Astrocyte of the cerebellum (primary cell): ENCODE results near the gene TMED8.
A peak's percentile ranks its signal among the peaks of the same experiment; 100 is the strongest.

Experiments
- DNase-seq: peaks from one replicate; pipeline ENCODE4 v3.0.0-alpha.2; 2011; ENCODE audit warnings: low read depth
- H3K4me3 ChIP-seq: 2 replicates; pipeline ENCODE4 v1.5.1; 2011; ENCODE audit warnings: mild to moderate bottlenecking, low read depth, low read length, moderate library complexity
- in situ Hi-C: cut with HindIII; loops from 2 replicates; pipeline ENCODE4 v1.10.0; 2017; ENCODE audit warnings: low sequenced_read_pairs
- TF ChIP-seq, protein P1 (sequence below): IDR thresholded peaks from 2 replicates; pipeline ENCODE4 v1.5.1; 2012; ENCODE audit warnings: low read length, low read depth, moderate library complexity, mild to moderate bottlenecking; ENCODE audit errors: missing control alignments

The TMED8 gene

DNA sequence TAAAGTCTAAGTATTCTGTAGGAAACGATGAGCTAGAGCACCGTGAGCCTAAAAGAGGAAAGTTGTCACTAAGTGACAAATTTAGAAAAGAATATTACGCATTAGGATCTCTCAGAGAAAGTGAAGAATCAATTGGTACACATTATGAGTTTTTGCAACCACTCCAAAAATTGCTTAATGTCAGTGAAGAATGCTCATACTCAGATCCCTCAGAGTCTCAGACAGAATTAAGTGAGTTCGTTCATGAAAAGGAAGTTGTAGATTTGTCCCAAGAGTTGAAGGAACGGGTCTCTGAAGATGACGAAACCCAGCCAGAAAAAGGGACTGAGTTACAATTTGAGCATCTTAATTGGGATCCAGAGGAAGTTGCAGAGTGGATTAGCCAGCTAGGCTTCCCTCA, 1.8 kb upstream of the TMED8 start:
- no peak overlapping the region for H3K4me3 ChIP-seq
- in situ Hi-C loops, result no loop called here

DNA sequence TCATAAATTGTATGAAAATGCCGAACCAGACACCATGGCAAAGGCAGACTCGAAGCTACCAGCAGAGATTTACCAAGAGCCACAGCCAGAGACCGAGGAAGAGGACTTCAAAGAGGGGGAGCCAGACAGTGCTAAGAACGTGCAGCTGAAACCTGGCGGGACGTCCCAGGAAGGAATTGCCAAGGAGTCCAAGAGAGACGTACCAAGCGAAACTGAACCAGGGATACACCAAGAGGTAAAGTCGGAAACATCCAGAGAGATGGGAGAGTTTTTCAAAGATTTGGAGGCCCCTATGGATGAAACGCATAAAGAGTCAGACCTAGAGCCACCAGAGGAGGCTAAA, 579 bp upstream of the TMED8 start:
- TF ChIP-seq, protein P1, sequence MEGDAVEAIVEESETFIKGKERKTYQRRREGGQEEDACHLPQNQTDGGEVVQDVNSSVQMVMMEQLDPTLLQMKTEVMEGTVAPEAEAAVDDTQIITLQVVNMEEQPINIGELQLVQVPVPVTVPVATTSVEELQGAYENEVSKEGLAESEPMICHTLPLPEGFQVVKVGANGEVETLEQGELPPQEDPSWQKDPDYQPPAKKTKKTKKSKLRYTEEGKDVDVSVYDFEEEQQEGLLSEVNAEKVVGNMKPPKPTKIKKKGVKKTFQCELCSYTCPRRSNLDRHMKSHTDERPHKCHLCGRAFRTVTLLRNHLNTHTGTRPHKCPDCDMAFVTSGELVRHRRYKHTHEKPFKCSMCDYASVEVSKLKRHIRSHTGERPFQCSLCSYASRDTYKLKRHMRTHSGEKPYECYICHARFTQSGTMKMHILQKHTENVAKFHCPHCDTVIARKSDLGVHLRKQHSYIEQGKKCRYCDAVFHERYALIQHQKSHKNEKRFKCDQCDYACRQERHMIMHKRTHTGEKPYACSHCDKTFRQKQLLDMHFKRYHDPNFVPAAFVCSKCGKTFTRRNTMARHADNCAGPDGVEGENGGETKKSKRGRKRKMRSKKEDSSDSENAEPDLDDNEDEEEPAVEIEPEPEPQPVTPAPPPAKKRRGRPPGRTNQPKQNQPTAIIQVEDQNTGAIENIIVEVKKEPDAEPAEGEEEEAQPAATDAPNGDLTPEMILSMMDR, result no peak
- DNase-seq, result no peak
- H3K4me3 ChIP-seq, result peak overlapping the region; percentile 72
- in situ Hi-C loops, result no loop called here

More for the DNA sequence above, 1.8 kb upstream of the TMED8 start:
- DNase-seq, result no peak
- TF ChIP-seq, protein P1, result no peak

DNA sequence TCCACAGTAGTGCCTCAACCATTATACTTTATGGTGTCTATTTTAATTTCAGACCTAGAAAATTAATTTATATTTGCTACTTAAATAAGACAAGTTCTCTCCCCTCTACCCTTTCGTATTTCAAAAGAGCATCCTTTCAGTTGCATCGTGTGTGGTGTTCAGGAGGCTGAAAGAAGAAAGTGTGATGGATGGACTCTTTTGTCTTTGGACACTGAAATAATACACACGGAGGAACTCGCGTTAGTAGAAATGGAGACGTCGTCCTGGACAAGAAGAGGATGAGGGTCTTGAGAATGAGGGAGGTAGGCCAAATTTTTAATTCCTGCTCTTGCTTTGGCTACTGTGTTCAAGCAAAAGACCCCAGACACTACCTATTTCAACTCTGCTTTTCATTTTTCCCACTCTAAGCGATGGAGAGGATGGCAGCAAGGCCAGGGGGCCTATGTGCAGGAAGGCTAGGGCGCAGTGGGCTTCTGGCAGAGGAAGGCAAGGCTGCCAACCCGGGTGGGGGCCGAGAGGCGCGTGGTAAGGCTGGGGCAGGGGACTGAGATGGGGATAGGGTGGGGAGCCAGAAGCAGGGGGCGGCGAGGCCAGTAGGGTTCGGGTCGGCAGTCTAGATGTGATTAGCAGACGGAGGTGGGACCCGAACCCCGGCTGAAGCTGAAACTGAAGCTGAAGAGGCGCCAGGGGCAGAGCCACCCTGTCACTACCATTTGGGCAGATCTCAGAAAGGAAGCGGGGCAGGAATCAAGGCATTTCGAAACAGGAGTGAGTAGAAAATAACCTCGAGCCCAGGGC, 722 bp downstream of the TMED8 start:
- in situ Hi-C loops, result no loop called here
- TF ChIP-seq, protein P1, result no peak
- H3K4me3 ChIP-seq, result peak overlapping the region; percentile 72
- DNase-seq, result no peak

DNA sequence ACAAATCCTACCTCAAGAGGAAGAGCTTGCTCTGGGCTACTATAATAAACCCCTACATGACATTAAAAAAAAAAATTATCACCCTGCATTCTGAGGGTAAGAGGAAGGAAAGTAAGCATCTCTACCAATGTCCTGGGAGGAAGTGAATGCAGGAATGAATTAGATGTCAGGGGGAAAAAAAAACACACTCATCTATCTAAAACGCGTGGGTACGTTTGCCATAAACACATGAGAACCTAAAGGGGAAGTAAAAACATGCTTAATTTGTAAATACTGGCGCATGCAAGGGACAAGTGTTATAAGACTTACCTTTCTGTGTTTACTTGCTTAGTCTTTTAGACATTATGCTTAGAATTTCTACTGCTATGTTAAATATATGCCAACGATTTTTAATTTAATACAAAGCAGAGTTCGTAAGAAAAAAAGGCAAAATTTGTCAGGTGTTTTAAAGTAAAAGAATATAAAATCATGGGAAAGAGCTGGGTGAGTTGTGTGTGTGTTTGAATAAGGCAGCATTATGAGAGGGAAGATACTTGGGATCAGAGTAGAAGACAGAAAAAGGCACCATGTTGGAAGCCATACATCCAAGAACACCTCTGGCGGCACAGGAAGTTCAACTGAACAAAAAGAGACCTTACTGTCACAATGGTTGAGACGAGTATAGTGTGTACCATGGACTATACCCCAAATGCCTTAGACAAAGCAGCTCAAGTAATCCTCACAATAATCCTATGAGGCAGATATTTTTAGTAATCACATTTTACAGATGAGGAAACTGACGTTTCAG, 1.5 kb downstream of the TMED8 start:
- no peak for DNase-seq
- peak overlapping the region; percentile 72 for H3K4me3 ChIP-seq
- TF ChIP-seq, protein P1, result no peak
- in situ Hi-C loops, result no loop called here

DNA sequence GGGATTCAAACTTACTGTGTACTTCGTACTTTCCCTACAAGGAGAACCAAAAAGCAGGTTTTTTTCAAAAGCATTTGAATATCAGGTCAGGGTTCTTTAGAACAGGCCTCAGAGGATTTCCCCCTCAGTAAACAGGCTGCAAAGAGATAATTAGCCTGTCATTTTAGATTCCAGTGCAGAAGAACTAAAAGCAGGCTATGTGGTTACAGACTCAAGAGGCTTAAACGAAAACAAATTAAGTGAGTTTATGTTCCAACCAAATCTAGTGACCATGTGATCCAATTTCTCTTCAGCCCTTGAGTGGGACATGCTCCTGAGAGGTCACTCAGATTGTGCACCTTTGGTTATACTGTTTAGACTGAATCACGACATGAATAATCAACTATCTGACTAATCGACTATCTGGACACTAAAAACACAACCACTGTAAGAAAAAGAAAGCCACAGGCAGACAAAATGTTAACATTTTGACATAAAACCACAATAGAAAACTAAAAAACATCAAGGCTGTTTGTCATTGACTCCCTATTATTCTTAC, 4.5 kb downstream of the TMED8 start:
- H3K4me3 ChIP-seq, result no peak overlapping the region
- TF ChIP-seq, protein P1, result no peak
- DNase-seq, result peak; percentile 38
- in situ Hi-C loops, result loop anchor here (5.0 kb wide), 1 partner anchor 80 kb away; no protein-coding TSS in a partner anchor

DNA sequence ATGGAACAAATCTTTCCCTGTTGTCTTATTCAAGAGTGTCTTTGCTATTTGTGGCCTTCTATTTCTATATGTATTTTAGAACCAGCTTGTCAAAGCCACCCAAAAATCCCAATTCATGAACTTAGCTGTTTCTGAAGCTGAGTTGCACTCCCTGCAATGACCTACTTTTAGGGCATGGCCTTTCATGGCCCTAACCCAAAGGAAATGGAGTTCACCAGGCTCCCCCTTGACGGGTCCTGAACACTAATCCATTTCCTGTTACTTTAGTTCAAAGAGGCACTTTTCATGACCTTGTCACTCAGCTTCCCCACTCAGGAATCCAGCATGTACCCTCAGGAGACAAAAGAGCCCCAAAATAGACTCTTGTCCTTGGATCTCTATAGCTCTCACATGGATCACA, 7.6 kb downstream of the TMED8 start:
- TF ChIP-seq, protein P1, result no peak
- in situ Hi-C loops, result no loop called here
- DNase-seq, result no peak
- H3K4me3 ChIP-seq, result no peak overlapping the region
